GM12873 (cell line): Measurements from ENCODE around the gene ARFIP1.

ENCODE experiments used
- TF ChIP-seq, protein P1 (sequence below): IDR thresholded peaks from 2 replicates; pipeline ENCODE4 v1.5.1; 2012; ENCODE audit warnings: low read depth, mild to moderate bottlenecking, moderate library complexity, low read length, control low read depth; ENCODE audit not compliant: insufficient read depth; ENCODE audit errors: missing control alignments

The ARFIP1 gene

GRCh38 chr4:152870606-152871005, 90.9 kb downstream of the ARFIP1 start:
- TF ChIP-seq, protein P1, sequence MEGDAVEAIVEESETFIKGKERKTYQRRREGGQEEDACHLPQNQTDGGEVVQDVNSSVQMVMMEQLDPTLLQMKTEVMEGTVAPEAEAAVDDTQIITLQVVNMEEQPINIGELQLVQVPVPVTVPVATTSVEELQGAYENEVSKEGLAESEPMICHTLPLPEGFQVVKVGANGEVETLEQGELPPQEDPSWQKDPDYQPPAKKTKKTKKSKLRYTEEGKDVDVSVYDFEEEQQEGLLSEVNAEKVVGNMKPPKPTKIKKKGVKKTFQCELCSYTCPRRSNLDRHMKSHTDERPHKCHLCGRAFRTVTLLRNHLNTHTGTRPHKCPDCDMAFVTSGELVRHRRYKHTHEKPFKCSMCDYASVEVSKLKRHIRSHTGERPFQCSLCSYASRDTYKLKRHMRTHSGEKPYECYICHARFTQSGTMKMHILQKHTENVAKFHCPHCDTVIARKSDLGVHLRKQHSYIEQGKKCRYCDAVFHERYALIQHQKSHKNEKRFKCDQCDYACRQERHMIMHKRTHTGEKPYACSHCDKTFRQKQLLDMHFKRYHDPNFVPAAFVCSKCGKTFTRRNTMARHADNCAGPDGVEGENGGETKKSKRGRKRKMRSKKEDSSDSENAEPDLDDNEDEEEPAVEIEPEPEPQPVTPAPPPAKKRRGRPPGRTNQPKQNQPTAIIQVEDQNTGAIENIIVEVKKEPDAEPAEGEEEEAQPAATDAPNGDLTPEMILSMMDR, result no peak

- TF ChIP-seq, protein P1, result no peak
These were observed 95.5 kb downstream of the ARFIP1 start for GRCh38 chr4:152875261-152875660.

DNA sequence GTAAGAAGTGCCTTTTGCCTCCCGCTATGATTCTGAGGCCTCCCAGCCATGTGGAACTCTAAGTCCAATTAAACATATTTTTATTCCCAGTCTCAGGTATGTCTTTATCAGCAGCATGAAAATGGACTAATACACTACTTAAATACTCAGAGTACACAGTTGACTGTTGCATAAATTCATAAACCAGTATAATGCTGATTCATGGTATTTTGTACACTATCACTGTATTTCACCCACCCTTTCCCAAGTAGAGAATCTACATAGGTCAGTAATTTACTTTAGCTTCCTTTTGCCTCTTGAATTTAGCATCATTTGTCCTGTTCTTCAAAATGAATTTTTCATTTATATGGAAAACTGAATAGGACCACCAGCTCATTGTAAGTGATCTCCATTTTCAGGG, 98.1 kb downstream of the ARFIP1 start:
- TF ChIP-seq, protein P1, result no peak

- TF ChIP-seq, protein P1, result no peak
These were observed 100.5 kb downstream of the ARFIP1 start for GRCh38 chr4:152880263-152880662.

GRCh38 chr4:152881974-152882373, 102.2 kb downstream of the ARFIP1 start:
- TF ChIP-seq, protein P1, result no peak

DNA sequence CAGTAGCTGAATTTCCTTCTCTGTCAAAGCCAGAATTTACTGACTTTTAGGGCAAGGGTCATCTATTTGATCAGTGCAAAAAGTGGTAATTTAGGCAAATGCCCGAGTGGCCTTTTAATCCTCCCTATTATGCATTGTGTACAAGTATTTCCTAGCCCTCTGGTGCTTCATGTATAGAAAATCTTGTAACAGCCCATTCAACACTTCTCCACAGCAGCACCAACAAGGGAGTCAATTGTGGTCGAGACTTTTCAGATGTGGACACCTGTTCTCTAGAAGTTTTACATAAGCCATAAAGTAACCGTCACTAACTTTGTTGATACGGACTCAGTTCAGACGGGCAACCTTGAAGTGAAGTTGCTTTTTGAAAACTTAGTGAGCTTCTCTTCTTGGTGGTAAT, 105.4 kb downstream of the ARFIP1 start:
- TF ChIP-seq, protein P1, result no peak

DNA sequence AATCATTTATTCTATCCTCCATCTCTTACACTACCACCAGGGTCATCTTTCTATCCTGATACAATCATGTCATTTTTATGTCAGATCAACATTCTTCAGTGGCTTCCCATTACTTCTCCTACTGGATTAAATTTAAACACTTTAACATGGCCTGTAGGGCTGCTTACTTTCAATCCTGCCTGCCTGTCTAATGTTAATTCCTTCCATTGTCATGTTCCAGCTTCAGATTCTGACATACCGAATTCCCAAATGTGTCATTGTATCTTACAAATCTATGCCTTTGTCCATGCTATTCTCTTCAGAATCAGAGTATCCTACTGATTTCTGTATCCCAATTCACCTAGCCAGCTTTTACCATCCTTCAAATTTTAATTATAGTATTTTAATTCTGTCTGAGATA, 106.4 kb downstream of the ARFIP1 start:
- TF ChIP-seq, protein P1, result no peak
